IMR-90 (cell line): ENCODE data around the gene MTMR3. TPM values are rescaled to one million over a fixed set of nuclear protein-coding genes. Genes with fewer than 3 reads are reported as not detected.
A peak's percentile ranks its signal among the peaks of the same experiment; 100 is the strongest.

Experiments used
- ATAC-seq: fragments of 200-7000 bp; cut with Tn5 transposase; 2 replicates; pipeline ENCODE4 v1.9.1; 2020; ENCODE audit warnings: low read depth, mild to moderate bottlenecking, moderate library complexity
- BruUV-seq: library from RNA; stranded (reverse); fragments of 400-500 nt; replicated peaks from 2 replicates; lab custom pipeline; 2021; lab: Mats Ljungman, UMichigan
- CTCF ChIA-PET: fragments of 300-600 bp; formaldehyde crosslinking; extraction: SDS; loops from one replicate; lab custom pipeline; 2021; ENCODE audit warnings: antibody characterized with exemption; lab: Yijun Ruan, JAX
- POLR2A ChIA-PET: fragments of 300-600 bp; sonication (Branson Sonifier 250); formaldehyde crosslinking; loops from one replicate; lab custom pipeline; 2022; ENCODE audit warnings: antibody characterized with exemption; ENCODE audit not compliant: unreplicated experiment; lab: Charles Lee
- DNase-seq: peaks from one replicate; pipeline ENCODE4 v3.0.0; 2013
- H2AFZ ChIP-seq: replicated peaks from 2 replicates; pipeline ENCODE3; 2013; ENCODE audit warnings: low read length, mild to moderate bottlenecking; ENCODE audit not compliant: poor library complexity
- H2AK5ac ChIP-seq: 2 replicates; pipeline ENCODE4 v1.6.1; 2013; ENCODE audit warnings: low read depth, low read length, inconsistent platforms
- H2AK9ac ChIP-seq: replicated peaks from 2 replicates; pipeline ENCODE3; 2013; ENCODE audit warnings: mild to moderate bottlenecking, low read depth, low read length, moderate library complexity; ENCODE audit not compliant: poor library complexity
- H2BK120ac ChIP-seq: 2 replicates; pipeline ENCODE4 v1.6.1; 2013; ENCODE audit warnings: low read depth, low read length, inconsistent platforms
- H2BK15ac ChIP-seq: 3 replicates; pipeline ENCODE4 v1.6.1; 2013; ENCODE audit warnings: low read depth, low read length, inconsistent platforms
- H2BK20ac ChIP-seq: 2 replicates; pipeline ENCODE4 v1.6.1; 2013; ENCODE audit warnings: low read depth, mild to moderate bottlenecking, inconsistent platforms, low read length, moderate library complexity
- H2BK5ac ChIP-seq: 2 replicates; pipeline ENCODE4 v1.6.1; 2013; ENCODE audit warnings: mild to moderate bottlenecking, low read depth, low read length, inconsistent platforms; ENCODE audit not compliant: poor library complexity, severe bottlenecking
- H3K14ac ChIP-seq: replicated peaks from 2 replicates; pipeline ENCODE4 v1.6.1; 2013; ENCODE audit warnings: low read depth, low read length, inconsistent platforms
- H3K18ac ChIP-seq: 2 replicates; pipeline ENCODE4 v1.6.1; 2013; ENCODE audit warnings: low read depth, low read length, control low read depth
- H3K23ac ChIP-seq: 2 replicates; pipeline ENCODE4 v1.6.1; 2013; ENCODE audit warnings: low read depth, low read length, inconsistent platforms
- H3K27ac ChIP-seq: 2 replicates; pipeline ENCODE4 v1.5.1; 2013; ENCODE audit warnings: mild to moderate bottlenecking, control low read depth, low read length; ENCODE audit not compliant: insufficient read depth
- H3K27me3 ChIP-seq: 2 replicates; pipeline ENCODE4 v1.6.1; 2013; ENCODE audit warnings: low read length; ENCODE audit not compliant: control insufficient read depth, insufficient read depth
- H3K36me3 ChIP-seq: 2 replicates; pipeline ENCODE4 v1.6.1; 2013; ENCODE audit warnings: low read length, mixed read lengths; ENCODE audit not compliant: control insufficient read depth, insufficient read depth
- H3K4ac ChIP-seq: 2 replicates; pipeline ENCODE4 v1.6.1; 2013; ENCODE audit warnings: low read depth, low read length, inconsistent platforms
- H3K4me1 ChIP-seq: 2 replicates; pipeline ENCODE4 v1.6.1; 2013; ENCODE audit warnings: low read length, mixed read lengths; ENCODE audit not compliant: control insufficient read depth, insufficient read depth
- H3K4me2 ChIP-seq: 2 replicates; pipeline ENCODE4 v1.6.1; 2013; ENCODE audit warnings: low read depth, mild to moderate bottlenecking, control low read depth, low read length, moderate library complexity
- H3K4me3 ChIP-seq: 2 replicates; pipeline ENCODE4 v1.5.1; 2013; ENCODE audit warnings: low read depth, mild to moderate bottlenecking, control low read depth, low read length, moderate library complexity; ENCODE audit not compliant: insufficient read depth
- H3K56ac ChIP-seq: 2 replicates; pipeline ENCODE4 v1.6.1; 2013; ENCODE audit warnings: low read length, inconsistent platforms; ENCODE audit not compliant: insufficient read depth; ENCODE audit errors: extremely low read depth
- H3K79me1 ChIP-seq, 2 experiments: 2 replicates each; pipeline ENCODE4 v1.6.1; 2013; ENCODE audit warnings: low read length in 2 of 2, inconsistent platforms in 1 of 2, low read depth in 1 of 2
- H3K9ac ChIP-seq: 2 replicates; pipeline ENCODE4 v1.6.1; 2013; ENCODE audit warnings: low read depth, low read length, control low read depth
- H3K9me1 ChIP-seq: 2 replicates; pipeline ENCODE4 v1.6.1; 2013; ENCODE audit warnings: low read length, inconsistent platforms; ENCODE audit not compliant: insufficient read depth
- H3K9me3 ChIP-seq: 2 replicates; pipeline ENCODE4 v1.6.1; 2013; ENCODE audit warnings: low read length; ENCODE audit not compliant: control insufficient read depth, insufficient read depth
- H4K20me1 ChIP-seq: 2 replicates; pipeline ENCODE4 v1.6.1; 2013; ENCODE audit warnings: low read length, inconsistent platforms; ENCODE audit not compliant: insufficient read depth
- H4K5ac ChIP-seq: 2 replicates; pipeline ENCODE4 v1.6.1; 2013; ENCODE audit warnings: mild to moderate bottlenecking, low read depth, low read length, control low read depth
- H4K8ac ChIP-seq, 2 experiments: 2 replicates each; pipeline ENCODE4 v1.6.1; 2013; ENCODE audit warnings: low read depth in 2 of 2, low read length in 2 of 2, control low read depth in 1 of 2, inconsistent platforms in 1 of 2
- H4K91ac ChIP-seq: 2 replicates; pipeline ENCODE4 v1.6.1; 2013; ENCODE audit warnings: low read depth, low read length, inconsistent platforms; ENCODE audit not compliant: insufficient read depth
- CEBPB ChIP-seq: IDR thresholded peaks from 2 replicates; pipeline ENCODE4 v1.6.1; 2012; ENCODE audit warnings: low read depth, low read length, improper control_type of control experiment
- CHD1 ChIP-seq: IDR thresholded peaks from 2 replicates; pipeline ENCODE4 v1.6.1; 2012; ENCODE audit warnings: low read depth, low read length, improper control_type of control experiment
- NFE2L2 ChIP-seq: fragments of 150-350 bp; IDR thresholded peaks from 2 replicates; pipeline ENCODE4 v1.6.1; 2016; ENCODE audit warnings: low read depth, mild to moderate bottlenecking, low read length
- RFX5 ChIP-seq: IDR thresholded peaks from 2 replicates; pipeline ENCODE4 v1.8.0; 2012; ENCODE audit warnings: low read depth, mild to moderate bottlenecking, low read length, moderate library complexity
- SMC3 ChIP-seq: fragments of 150-350 bp; IDR thresholded peaks from 2 replicates; pipeline ENCODE4 v1.6.1; 2016; ENCODE audit warnings: low read depth, mild to moderate bottlenecking, antibody characterized with exemption, low read length, moderate library complexity
- USF2 ChIP-seq: fragments of 150-350 bp; IDR thresholded peaks from 2 replicates; pipeline ENCODE4 v1.6.1; 2017; ENCODE audit warnings: mild to moderate bottlenecking, antibody characterized with exemption, low read length, low read depth
- WGBS, 2 experiments: methylation state at CpG; one replicate each; pipeline versions ENCODE4 v1.1.5 to v1.1.7; 2013; ENCODE audit warnings: missing lambda C conversion rate in 2 of 2; ENCODE audit not compliant: insufficient read length in 1 of 2; ENCODE audit errors: extremely low coverage in 2 of 2; 5-methylcytosine and 5-hydroxymethylcytosine counted together
- dilution Hi-C: fragments of 300-500 bp; cut with HindIII; formaldehyde crosslinking; loops from one replicate; pipeline ENCODE4 v1.14.3; 2018; ENCODE audit warnings: low sequenced_read_pairs; ENCODE audit not compliant: unreplicated experiment
- in situ Hi-C: fragments of 300-500 bp; cut with MboI; formaldehyde crosslinking; loops from 3 replicates; pipeline ENCODE4 v1.14.3; 2019; ENCODE audit warnings: low sequenced_read_pairs, inconsistent platforms, mixed read lengths
- intact Hi-C: fragments of 100-400 bp; cut with micrococcal nuclease; formaldehyde crosslinking; loops from 2 replicates; pipeline ENCODE4 v1.10.0; 2022
- polyA plus RNA-seq, 3 experiments: library from polyadenylated mRNA; depleted of rRNA; stranded (reverse); fragments of >200 nt; gene quantifications; 2 replicates each; pipeline ENCODE4 v1.2.3, GENCODE V29; 2012; ENCODE audit warnings: low replicate concordance in 1 of 3
- total RNA-seq: library from RNA; depleted of rRNA; stranded (reverse); fragments of >200 nt; gene quantifications from 2 replicates; pipeline ENCODE4 v1.2.3, GENCODE V29; 2012

MTMR3 gene
- total and polyA plus RNA-seq, 2 of the 4 experiments (the other 2 are of a cell fraction): 21.3 to 29.4 TPM

GRCh38 chr22:30004694-30005093, 121.7 kb downstream of the MTMR3 start:
- H2AFZ ChIP-seq: no peak overlapping the region
- H3K4me2 ChIP-seq: no peak overlapping the region
- no peak overlapping the region for H4K8ac ChIP-seq
- peak overlapping the region; percentile 18; the same call in 1 of the 2 replicates for H3K4ac ChIP-seq
- peaks cover 4 to 21% of the 10 kb centered on the region in 2 experiments; a peak in 3 of 4 replicates for H3K79me1 ChIP-seq
- DNase-seq (no peak), ATAC-seq (peak; percentile 10; the same call in 1 of the 2 replicates)
- no peak overlapping the region for H2BK120ac ChIP-seq
- H4K5ac ChIP-seq: no peak overlapping the region
- H3K9me1 ChIP-seq: peaks cover 4% of the 10 kb centered on the region; the same call in 1 of the 2 replicates
- POLR2A ChIA-PET: no interaction called here
- CTCF ChIA-PET: interaction anchor here (0.6 to 1.6 kb wide), 13 partner anchors 9 to 231 kb away, joined by 3 to 6 read pairs (median 4); no protein-coding TSS in a partner anchor
- H4K91ac ChIP-seq: no peak overlapping the region
- no peak overlapping the region for H3K14ac ChIP-seq
- H3K27me3 ChIP-seq: no peaks in the 10 kb centered on the region
- peaks cover 7% of the 10 kb centered on the region for H3K4me1 ChIP-seq
- intact Hi-C loops: loop anchor here (1.0 to 5.0 kb wide), 4 partner anchors 162 to 314 kb away; no protein-coding TSS in a partner anchor
- no TSS peak for BruUV-seq
- no peak overlapping the region for H3K18ac ChIP-seq
- peak overlapping the region; percentile 9 for H2BK5ac ChIP-seq
- H2BK20ac ChIP-seq: no peak overlapping the region
- H2BK15ac ChIP-seq: no peak overlapping the region
- H3K9ac ChIP-seq: peak overlapping the region; percentile 23; the same call in 1 of the 2 replicates
- in situ Hi-C loops: loop anchor here (10.0 kb wide), 1 partner anchor 370 kb away; no protein-coding TSS in a partner anchor
- peak overlapping the region; percentile 24 for H3K23ac ChIP-seq
- no peak overlapping the region for H3K4me3 ChIP-seq
- no peaks in the 10 kb centered on the region for H3K9me3 ChIP-seq
- H3K56ac ChIP-seq: no peak overlapping the region
- H4K20me1 ChIP-seq: peaks cover 12% of the 10 kb centered on the region; the same call in 1 of the 2 replicates
- TF ChIP-seq USF2: no peak
- no peak for TF ChIP-seq NFE2L2
- no peak for TF ChIP-seq CHD1
- TF ChIP-seq RFX5: no peak
- no peak for TF ChIP-seq SMC3
- TF ChIP-seq CEBPB: no peak
- no peak overlapping the region for H2AK9ac ChIP-seq
- WGBS, 2 experiments: no CpG with 5 or more reads among the region's 4 CpGs
- no peak overlapping the region for H3K27ac ChIP-seq
- H2AK5ac ChIP-seq: peak overlapping the region; percentile 24; the same call in 1 of the 2 replicates
- H3K36me3 ChIP-seq: peaks cover 19% of the 10 kb centered on the region
- dilution Hi-C loops: no loop called here
